Endometrial microvascular endothelial cells (primary cell): Measurements from ENCODE around the gene HACD2. TPM values are rescaled to one million over a fixed set of nuclear protein-coding genes. Genes with fewer than 3 reads are reported as not detected.

ENCODE experiments used
- in situ Hi-C: cut with HindIII; loops from 2 replicates; pipeline ENCODE4 v1.10.0; 2017; ENCODE audit warnings: low sequenced_read_pairs, low pct_unique_long_range_greater_than_20kb; ENCODE audit errors: inconsistent ontology term
- total RNA-seq: library from RNA; depleted of rRNA; stranded (reverse); fragments of >200 nt; gene quantifications from one replicate; pipeline ENCODE4 v1.2.3, GENCODE V29; 2015; ENCODE audit errors: inconsistent ontology term

HACD2 gene
- total RNA-seq, 1 donor from 2014 or later: 33.8 TPM

GRCh38 chr3:123536153-123536895 lies 48.5 kb downstream of the HACD2 start:
- in situ Hi-C loops: no loop called here

DNA sequence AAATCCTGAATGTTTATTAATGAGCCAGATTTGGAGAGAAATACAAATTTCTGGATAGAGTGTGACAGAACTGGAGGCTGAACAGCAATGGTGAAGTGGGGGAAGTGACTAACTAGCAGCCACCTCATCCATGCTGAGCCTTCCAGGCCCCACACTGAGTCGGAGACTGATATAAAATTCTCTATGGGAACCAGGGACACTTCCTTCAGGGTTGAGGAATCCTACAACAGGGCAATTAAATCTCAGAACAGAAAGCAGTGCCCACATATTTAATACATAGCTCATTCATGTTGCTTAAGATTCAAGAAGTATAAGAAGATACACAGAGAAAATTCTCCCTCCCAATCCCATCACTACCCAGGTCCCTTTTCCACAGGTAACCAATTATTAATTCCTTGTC lies 49.3 kb downstream of the HACD2 start:
- in situ Hi-C loops: no loop called here

DNA sequence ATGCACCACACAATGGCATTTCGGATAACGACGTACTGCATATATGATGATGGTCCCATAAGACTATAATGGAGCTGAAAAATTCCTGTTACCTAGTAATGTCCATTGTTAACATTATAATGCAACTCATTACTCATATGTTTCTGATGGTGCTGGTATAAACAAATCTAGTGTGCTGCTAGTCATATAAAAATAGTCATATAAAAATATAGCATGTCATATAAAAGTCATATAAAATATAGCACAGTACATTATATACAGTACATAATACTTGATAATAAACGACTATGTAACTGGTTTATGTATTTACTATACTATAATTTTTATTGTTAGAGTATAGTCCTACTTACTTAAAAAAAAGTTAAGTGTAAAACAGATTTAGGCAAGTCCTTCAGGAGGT lies 50.6 kb downstream of the HACD2 start:
- in situ Hi-C loops: no loop called here

GRCh38 chr3:123533554-123534159 lies 51.2 kb downstream of the HACD2 start:
- in situ Hi-C loops: no loop called here

DNA sequence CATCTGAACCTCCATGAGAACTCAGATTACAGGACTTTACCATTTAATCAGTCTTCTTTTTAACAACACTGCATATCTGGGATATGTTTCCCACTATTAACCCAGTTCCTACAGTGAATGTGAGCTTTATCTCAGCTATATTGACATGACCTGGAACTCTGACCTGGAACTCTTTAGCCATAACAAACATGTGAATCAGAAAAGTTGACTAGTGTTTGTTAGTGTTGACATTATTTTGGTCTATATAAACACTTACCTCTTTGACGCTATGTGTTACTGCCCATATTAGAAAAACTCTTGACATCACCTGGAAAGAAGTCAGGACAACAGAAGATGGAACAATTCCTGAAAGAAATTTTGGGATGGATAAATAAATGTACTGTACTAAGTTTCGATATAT lies 56.7 kb downstream of the HACD2 start:
- in situ Hi-C loops: no loop called here

- in situ Hi-C loops: no loop called here
Measured at GRCh38 chr3:123527046-123527445, 57.8 kb downstream of the HACD2 start.

DNA sequence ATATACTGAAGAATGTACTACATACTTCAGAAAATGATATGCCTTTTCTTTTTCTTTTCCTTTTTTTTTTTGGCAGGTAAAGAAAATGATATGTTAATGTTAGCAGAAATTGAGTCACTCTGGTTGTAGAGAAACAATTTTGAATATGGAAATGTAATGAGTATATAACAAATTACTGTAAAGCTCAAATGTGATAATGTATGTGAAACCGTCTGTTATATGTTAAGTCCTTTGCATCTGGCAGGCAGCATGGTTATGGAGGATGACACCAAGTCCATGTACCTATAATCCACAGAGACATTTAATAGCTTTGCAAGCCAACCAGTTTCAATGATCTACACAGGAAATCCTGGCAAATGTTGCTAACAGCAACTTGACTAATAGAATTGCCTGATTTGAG lies 58.4 kb downstream of the HACD2 start:
- in situ Hi-C loops: no loop called here

- in situ Hi-C loops: no loop called here
Measured at GRCh38 chr3:123525433-123525832, 59.4 kb downstream of the HACD2 start.

GRCh38 chr3:123524981-123525380 lies 59.9 kb downstream of the HACD2 start:
- in situ Hi-C loops: no loop called here

DNA sequence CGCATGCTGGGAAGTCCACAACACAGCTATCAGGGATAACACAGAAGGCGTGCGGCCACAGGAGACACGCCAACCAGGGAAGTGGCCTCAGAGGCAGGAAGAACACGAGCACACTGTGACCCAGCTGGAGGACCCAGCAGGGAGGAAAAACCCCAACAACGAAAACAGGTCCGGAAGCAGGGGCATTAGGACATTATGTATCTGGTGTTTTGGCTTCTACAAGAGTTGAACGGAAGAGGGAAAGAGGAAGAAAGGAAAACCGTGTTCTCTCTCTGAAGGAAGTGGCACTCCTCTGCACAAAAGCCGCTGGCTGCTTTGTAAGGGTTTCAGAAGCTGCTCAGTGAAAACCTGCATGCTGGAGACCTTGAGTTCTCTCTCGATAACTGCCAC lies 61.8 kb downstream of the HACD2 start:
- in situ Hi-C loops: no loop called here

- in situ Hi-C loops: no loop called here
Measured at GRCh38 chr3:123522320-123523022, 62.4 kb downstream of the HACD2 start.

DNA sequence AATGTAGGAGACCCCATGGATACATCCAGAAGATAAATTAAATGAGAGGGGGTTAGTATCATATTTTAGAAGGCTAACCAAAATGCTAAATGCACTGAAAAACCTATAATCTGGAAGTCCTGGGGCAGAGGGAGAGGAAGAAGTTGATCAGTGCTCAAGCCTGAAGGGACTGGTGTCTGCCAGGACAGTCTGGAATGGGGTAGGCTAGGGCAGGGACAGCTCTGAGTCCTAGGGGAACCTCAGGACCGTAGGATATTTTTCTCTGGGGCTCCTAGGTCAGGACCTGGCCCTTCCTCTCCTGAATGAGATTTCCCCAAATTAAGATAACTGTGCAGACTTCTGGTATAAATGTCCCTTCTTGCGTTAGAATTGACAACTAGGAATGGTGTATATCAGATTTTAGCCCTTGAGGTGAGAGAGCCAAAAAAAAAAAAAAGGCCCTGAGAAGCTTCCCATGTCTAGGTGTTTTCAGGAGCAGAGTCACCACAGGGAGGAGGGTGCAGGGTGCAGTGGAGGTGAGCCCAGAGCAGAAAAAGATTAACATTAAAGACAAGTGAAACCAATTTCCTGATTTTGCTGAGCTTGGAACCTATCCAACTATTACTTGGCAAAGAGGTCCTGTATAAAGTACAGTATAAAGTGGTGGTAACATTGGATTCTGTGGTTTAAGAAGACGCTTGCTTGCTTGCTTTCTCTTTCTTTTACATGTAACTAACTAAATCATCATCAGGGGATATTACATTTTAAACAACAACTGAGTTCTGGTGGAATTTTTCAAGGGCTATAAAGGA lies 63.5 kb downstream of the HACD2 start:
- in situ Hi-C loops: no loop called here

GRCh38 chr3:123520656-123521055 lies 64.2 kb downstream of the HACD2 start:
- in situ Hi-C loops: no loop called here

DNA sequence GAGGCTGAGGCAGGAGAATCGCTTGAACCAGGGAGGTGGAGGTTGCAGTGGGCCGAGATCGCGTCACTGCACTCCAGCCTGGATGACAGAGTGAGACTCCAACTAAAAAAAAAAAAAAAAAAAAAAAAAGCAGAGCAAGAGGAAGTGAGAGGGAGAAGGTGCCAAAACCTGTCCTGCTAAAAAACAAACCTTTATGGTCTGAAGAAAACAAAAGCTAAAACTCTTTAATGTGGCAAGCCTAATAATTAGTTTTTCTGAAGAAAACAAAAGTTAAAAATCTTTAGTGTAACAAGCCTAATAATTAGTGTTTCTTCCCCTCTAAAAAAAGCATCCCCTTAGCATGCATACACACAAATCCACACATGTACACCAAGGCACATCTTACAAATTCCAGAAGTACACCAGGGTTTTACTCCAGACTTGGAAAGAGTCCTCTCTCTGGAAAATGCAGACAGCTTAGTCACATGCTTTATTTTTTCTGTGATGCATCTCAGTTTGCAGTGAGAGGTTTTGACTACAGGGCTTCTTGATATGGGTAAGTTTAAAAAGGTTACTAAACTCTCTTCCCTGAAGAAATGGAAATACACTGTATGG lies 65.9 kb downstream of the HACD2 start:
- in situ Hi-C loops: no loop called here

GRCh38 chr3:123511726-123512125 lies 73.1 kb downstream of the HACD2 start:
- in situ Hi-C loops: no loop called here

- in situ Hi-C loops: no loop called here
Measured at GRCh38 chr3:123511084-123511483, 73.8 kb downstream of the HACD2 start.

DNA sequence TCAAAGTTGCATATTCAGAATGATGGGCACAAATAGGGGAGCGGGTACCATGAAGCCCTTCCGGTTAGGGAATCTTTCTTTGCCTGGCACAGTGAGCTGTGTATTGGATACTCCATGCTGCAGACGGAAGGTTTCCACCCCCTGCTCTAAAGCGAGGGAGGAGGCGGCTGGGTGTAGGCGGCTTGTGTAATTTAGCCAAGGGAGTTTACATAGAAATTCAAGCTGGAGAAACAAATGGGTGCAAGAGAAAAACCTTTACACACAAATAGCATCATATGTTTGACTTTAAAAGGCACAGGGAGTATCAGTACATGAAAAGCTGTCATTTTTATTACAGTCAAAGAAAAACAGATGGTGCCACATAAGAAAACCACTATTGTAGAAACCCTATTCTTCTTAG lies 76.7 kb downstream of the HACD2 start:
- in situ Hi-C loops: no loop called here

- in situ Hi-C loops: no loop called here
Measured at GRCh38 chr3:123505820-123506219, 79.0 kb downstream of the HACD2 start.

- in situ Hi-C loops: no loop called here
Measured at GRCh38 chr3:123503203-123503602, 81.7 kb downstream of the HACD2 start.
